Measurements from ENCODE around the gene AKAP13. TPM values are rescaled to one million over a fixed set of nuclear protein-coding genes. Genes with fewer than 3 reads are reported as not detected.

The AKAP13 gene
- total RNA-seq, 1 experiment from 2014 or later: 47.3 TPM

- no peak overlapping the region for H3K27ac ChIP-seq (ENCODE audit: insufficient read length, low read depth, low read length)
- no peak for DNase-seq
- no peak overlapping the region for H3K18ac ChIP-seq (ENCODE audit: insufficient read length, low read depth, low read length)
- H3K79me2 ChIP-seq (ENCODE audit: insufficient read depth, low read length): no peaks in the 10 kb centered on the region
- H3K27me3 ChIP-seq (ENCODE audit: insufficient read depth, low read length): no peaks in the 10 kb centered on the region
- H4K91ac ChIP-seq (ENCODE audit: insufficient read length, low read depth, low read length): no peak overlapping the region
- H3K56ac ChIP-seq (ENCODE audit: insufficient read length, low read depth, low read length): no peak overlapping the region
- H3K23me2 ChIP-seq (ENCODE audit: insufficient read length, low read depth, low read length, poor library complexity, severe bottlenecking): no peaks in the 10 kb centered on the region
- H3K9me3 ChIP-seq (ENCODE audit: control insufficient read depth, low read depth, low read length): no peaks in the 10 kb centered on the region
- H2AK5ac ChIP-seq (ENCODE audit: insufficient read length, low read length): no peak overlapping the region
- H2AFZ ChIP-seq (ENCODE audit: low read length): no peak overlapping the region
- H2BK15ac ChIP-seq (ENCODE audit: low read depth, low read length): no peak overlapping the region
- no peak overlapping the region for H3K4ac ChIP-seq (ENCODE audit: low read depth, low read length)
- Mint-ChIP-seq H3K4me1 (peaks cover 3 to 5% of the 10 kb centered on the region in 2 experiments; a peak in 3 of 4 replicates), H3K27ac (no peak overlapping the region), H3K9me3 (no peaks in the 10 kb centered on the region), H3K27me3 (ENCODE audit: low read depth) (no peaks in the 10 kb centered on the region), H3K36me3 (ENCODE audit: insufficient read depth in 1 of 3, low read depth in 3 of 3) (no peaks in the 10 kb centered on the region; a peak in 1 of 7 replicates), H3K4me3 (no peak overlapping the region)
- no peak overlapping the region for H4K5ac ChIP-seq (ENCODE audit: insufficient read length, low read depth, low read length)
- no peak overlapping the region for H3K14ac ChIP-seq (ENCODE audit: insufficient read depth, low read length)
- no peak for TF ChIP-seq CTCF (conservative IDR thresholded peaks at IDR 0.05)
- H3K4me2 ChIP-seq (ENCODE audit: insufficient read depth, insufficient read length, low read length): no peak overlapping the region
- H3K23ac ChIP-seq (ENCODE audit: insufficient read length, low read depth, low read length): no peak overlapping the region
- WGBS (ENCODE audit: extremely low coverage, insufficient read length, low lambda C conversion rate): no CpG with 5 or more reads among the region's 4 CpGs
- H3K9ac ChIP-seq (ENCODE audit: extremely low read depth, insufficient read length, low read length): no peak overlapping the region
- no peaks in the 10 kb centered on the region for H4K20me1 ChIP-seq (ENCODE audit: control insufficient read depth, insufficient read depth, insufficient read length)
- no peaks in the 10 kb centered on the region for H3K4me1 ChIP-seq (ENCODE audit: insufficient read depth, low read length)
- no peak overlapping the region for H3T11ph ChIP-seq (ENCODE audit: low read length)
- no peak overlapping the region for H2BK5ac ChIP-seq (ENCODE audit: insufficient read length, low read length)
- no peak overlapping the region for H2BK120ac ChIP-seq (ENCODE audit: low read depth, low read length, poor library complexity, severe bottlenecking)
- H2BK12ac ChIP-seq (ENCODE audit: insufficient read length, low read depth, low read length): no peak overlapping the region
- no peaks in the 10 kb centered on the region for H3K79me1 ChIP-seq (ENCODE audit: insufficient read depth, low read depth, low read length, poor library complexity, severe bottlenecking)
- H4K8ac ChIP-seq (replicated peaks; ENCODE audit: insufficient read length, low read depth, low read length): no peak overlapping the region
- H2BK20ac ChIP-seq (ENCODE audit: low read depth, low read length, poor library complexity, severe bottlenecking): no peak overlapping the region
These were observed 251.6 kb downstream of the AKAP13 start for GRCh38 chr15:85632014-85632413.
